K562 (cell line): ENCODE results near the gene MT4. TPM values are rescaled to one million over a fixed set of nuclear protein-coding genes. Genes with fewer than 3 reads are reported as not detected.
A peak's percentile ranks its signal among the peaks of the same experiment; 100 is the strongest.

Experiments used
- ATAC-seq: fragments of 200-7000 bp; cut with Tn5 transposase; 3 replicates; pipeline ENCODE4 v1.9.1; 2020; ENCODE audit warnings: moderate library complexity
- BruUV-seq: library from RNA; stranded (reverse); fragments of 400-500 nt; replicated peaks from 2 replicates; lab custom pipeline; 2021; lab: Mats Ljungman, UMichigan
- CTCF ChIA-PET: fragments of 300-600 bp; formaldehyde crosslinking; extraction: SDS; loops from one replicate; lab custom pipeline; 2021; ENCODE audit warnings: low intra/inter-chr PET ratio; lab: Yijun Ruan, JAX
- POLR2A ChIA-PET: fragments of 300-600, 350-650 bp; sonication (Branson Sonifier 250); formaldehyde crosslinking; extraction: SDS; loops from one replicate; lab custom pipeline; 2021; ENCODE audit warnings: antibody characterized with exemption, inconsistent platforms; lab: Yijun Ruan, JAX
- DNase-seq, 4 experiments: peaks; one replicate each; pipeline versions ENCODE4 v3.0.0 to v3.0.0-alpha.2; 2011 to 2018; ENCODE audit warnings: low spot score in 3 of 4, mixed read lengths in 3 of 4; ENCODE audit errors: extremely low read depth in 1 of 4
- FAIRE-seq: peaks from 2 replicates; lab custom pipeline; 2011; peaks lifted over from hg19 to GRCh38; lab: Jason Lieb, UNC
- H2AFZ ChIP-seq: 2 replicates; pipeline ENCODE4 v1.6.0; 2011; ENCODE audit warnings: low read depth, low read length, control low read depth, inconsistent platforms
- H3K27ac ChIP-seq: fragments of 200-600 bp; 3 replicates; pipeline ENCODE4 v1.8.0; 2011; ENCODE audit warnings: low read depth, mild to moderate bottlenecking, control low read depth, inconsistent platforms, low read length, moderate library complexity, mixed read lengths; ENCODE audit errors: extremely low read depth
- H3K27me3 ChIP-seq, 2 experiments: fragments of 300-600 bp in 1 of 2; 2 replicates in 1 of 2; 3 replicates in 1 of 2; pipeline versions ENCODE4 v1.6.0 to v1.8.0; 2011; ENCODE audit warnings: inconsistent platforms in 2 of 2, low read length in 2 of 2, mild to moderate bottlenecking in 1 of 2, mixed read lengths in 1 of 2, moderate library complexity in 1 of 2; ENCODE audit not compliant: control insufficient read depth in 2 of 2, insufficient read depth in 2 of 2
- H3K36me3 ChIP-seq: fragments of 300-600 bp; 3 replicates; pipeline ENCODE4 v1.8.0; 2011; ENCODE audit warnings: mild to moderate bottlenecking, low read length, inconsistent platforms; ENCODE audit not compliant: control insufficient read depth, insufficient read depth
- H3K4me1 ChIP-seq, 2 experiments: fragments of 200-600 bp in 1 of 2; replicated peaks in 1 of 2; 2 replicates in 1 of 2; 3 replicates in 1 of 2; pipeline versions ENCODE4 v1.5.1 to v1.8.0; 2011; ENCODE audit warnings: inconsistent platforms in 2 of 2, low read length in 2 of 2, mild to moderate bottlenecking in 1 of 2, mixed read lengths in 1 of 2, moderate library complexity in 1 of 2; ENCODE audit not compliant: control insufficient read depth in 2 of 2, insufficient read depth in 2 of 2
- H3K4me2 ChIP-seq: 2 replicates; pipeline ENCODE4 v1.6.1; 2011; ENCODE audit warnings: low read length, control low read depth, inconsistent platforms, mixed read lengths; ENCODE audit not compliant: insufficient read depth
- H3K4me3 ChIP-seq: fragments of 200-600 bp; sonication (generic), shearing (Covaris generic); 2 replicates; pipeline ENCODE4 v1.5.1; 2016; ENCODE audit warnings: control low read depth, inconsistent platforms
- H3K79me2 ChIP-seq: fragments of 200-600 bp; 3 replicates; pipeline ENCODE4 v1.8.0; 2011; ENCODE audit warnings: low read length, inconsistent platforms; ENCODE audit not compliant: control insufficient read depth, insufficient read depth
- H3K9ac ChIP-seq, 2 experiments: 2 replicates each; pipeline versions ENCODE4 v1.6.0 to v1.6.1; 2011; ENCODE audit warnings: low read depth in 2 of 2, low read length in 2 of 2, control low read depth in 1 of 2, inconsistent platforms in 1 of 2, mild to moderate bottlenecking in 1 of 2, mixed read lengths in 1 of 2; ENCODE audit not compliant: insufficient read depth in 1 of 2
- H3K9me1 ChIP-seq: one replicate; pipeline ENCODE4 v1.6.0; 2011; ENCODE audit warnings: inconsistent platforms, mild to moderate bottlenecking, low read length, moderate library complexity; ENCODE audit not compliant: control insufficient read depth, insufficient read depth
- H3K9me3 ChIP-seq: replicated peaks from 2 replicates; pipeline ENCODE4 v1.5.1; 2011; ENCODE audit warnings: low read depth, low read length, inconsistent platforms; ENCODE audit not compliant: control insufficient read depth, insufficient read depth
- H4K20me1 ChIP-seq: replicated peaks from 2 replicates; pipeline ENCODE4 v1.6.1; 2011; ENCODE audit warnings: low read length, inconsistent platforms, mixed read lengths; ENCODE audit not compliant: control insufficient read depth, insufficient read depth
- BCOR ChIP-seq: fragments of 450-650 bp; IDR thresholded peaks from 2 replicates; pipeline ENCODE4 v1.6.1; 2016
- CBX5 ChIP-seq: IDR thresholded peaks from 2 replicates; pipeline ENCODE4 v1.6.1; 2014; ENCODE audit warnings: low read depth, borderline replicate concordance
- DLX4 ChIP-seq: fragments of 250-450 bp; sonication (Bioruptor Pico); IDR thresholded peaks from 2 replicates; pipeline ENCODE4 v1.6.1; 2021; ENCODE audit warnings: mild to moderate bottlenecking
- ETV5 ChIP-seq: sonication (generic); formaldehyde crosslinking; IDR thresholded peaks from 2 replicates; pipeline ENCODE4 v1.4.0; 2020; ENCODE audit warnings: low read depth, mild to moderate bottlenecking, missing genetic modification reagents
- ETV6 ChIP-seq, 3 experiments: fragments of 150-350 bp in 1 of 3; sonication (generic) in 1 of 3; formaldehyde crosslinking in 1 of 3; IDR thresholded peaks; 2 replicates each; pipeline versions ENCODE4 v1.6.1 to v1.8.0; 2014 to 2022; ENCODE audit warnings: borderline replicate concordance in 2 of 3, low read depth in 2 of 3, antibody characterized with exemption in 1 of 3, low read length in 1 of 3, mild to moderate bottlenecking in 1 of 3, missing genetic modification reagents in 1 of 3
- GABPA ChIP-seq: fragments of 200-800 bp; sonication (Bioruptor generic); conservative IDR thresholded peaks from 2 replicates; pipeline ENCODE4 v1.6.1; 2016; ENCODE audit warnings: low read depth, missing genetic modification characterization, missing compliant biosample characterization
- OTX1 ChIP-seq: fragments of 450-650 bp; formaldehyde crosslinking; IDR thresholded peaks from 2 replicates; pipeline ENCODE4 v1.4.0; 2022; ENCODE audit warnings: mild to moderate bottlenecking
- RBM22 ChIP-seq: fragments of 200-400 bp; formaldehyde crosslinking; IDR thresholded peaks from 2 replicates; pipeline ENCODE4 v1.6.1; 2018; ENCODE audit warnings: low read length, low read depth; ENCODE audit not compliant: poor library complexity, severe bottlenecking
- RBM25 ChIP-seq: fragments of 200-400 bp; formaldehyde crosslinking; IDR thresholded peaks from 2 replicates; pipeline ENCODE4 v1.6.1; 2018; ENCODE audit warnings: low read length, low read depth, moderate library complexity; ENCODE audit not compliant: severe bottlenecking
- TARDBP ChIP-seq: fragments of 450-650 bp; IDR thresholded peaks from 2 replicates; pipeline ENCODE4 v1.6.1; 2016
- TBL1XR1 ChIP-seq, 2 experiments: IDR thresholded peaks; 2 replicates each; pipeline ENCODE4 v1.6.1; 2012; ENCODE audit warnings: improper control_type of control experiment in 2 of 2, low read length in 2 of 2, mild to moderate bottlenecking in 1 of 2
- XRCC5 ChIP-seq: fragments of 200-400 bp; formaldehyde crosslinking; IDR thresholded peaks from 2 replicates; pipeline ENCODE4 v1.6.1; 2017; ENCODE audit warnings: low read depth, mild to moderate bottlenecking, low read length
- ZNF133 ChIP-seq: fragments of 250-450 bp; sonication (Bioruptor Pico); IDR thresholded peaks from 2 replicates; pipeline ENCODE4 v1.4.0; 2020; ENCODE audit warnings: mild to moderate bottlenecking
- ZNF146 ChIP-seq: IDR thresholded peaks from one replicate; pipeline ENCODE4 v1.6.1; 2018; ENCODE audit warnings: missing compliant biosample characterization; ENCODE audit not compliant: unreplicated experiment
- WGBS: fragments of 100-300 bp; shearing (Covaris generic); methylation state at CpG from one replicate; pipeline ENCODE4 v1.1.6; 2016; ENCODE audit warnings: low coverage, mixed read lengths; ENCODE audit not compliant: insufficient coverage; ENCODE audit errors: missing lambda C conversion rate; 5-methylcytosine and 5-hydroxymethylcytosine counted together
- in situ Hi-C: fragments of 300-500 bp; cut with MboI; formaldehyde crosslinking; loops from 4 replicates; pipeline ENCODE4 v1.15.0; 2018; ENCODE audit warnings: inconsistent platforms, mixed read lengths
- intact Hi-C: fragments of 100-400 bp; cut with micrococcal nuclease; formaldehyde crosslinking; loops from 2 replicates; pipeline ENCODE4 v1.14.2; 2022
- polyA plus RNA-seq, 8 experiments: library from polyadenylated mRNA; depleted of rRNA in 4 of 8; stranded (reverse) in 5 of 8; unstranded in 3 of 8; fragments of >200 nt; fragmentation: Nextera tagmentation in 2 of 8; fragmentation: Illumina TruSeq in 1 of 8; extraction: Ambion mirVana in 2 of 8; extraction: Trizol in 1 of 8; gene quantifications; 2 replicates each; pipeline versions ENCODE4 v1.2.1 to v1.2.3, GENCODE V29; 2011 to 2014; ENCODE audit warnings: inconsistent platforms in 1 of 8, missing spikeins in 1 of 8
- total RNA-seq, 7 experiments: library from RNA; depleted of rRNA in 6 of 7; stranded (reverse); fragments of >200 nt in 6 of 7; fragmentation: Illumina TruSeq in 2 of 7; extraction: Trizol in 2 of 7; gene quantifications; 2 replicates each; pipeline versions ENCODE4 v1.2.1 to v1.2.3, GENCODE V29; 2011 to 2021; ENCODE audit warnings: low replicate concordance in 1 of 7
- TF ChIP-seq, protein P1 (sequence below): fragments of 250-450 bp; sonication (Bioruptor Pico); IDR thresholded peaks from 2 replicates; pipeline ENCODE4 v1.5.0; 2021
- TF ChIP-seq, protein P2 (sequence below): fragments of 450-650 bp; IDR thresholded peaks from 2 replicates; pipeline ENCODE4 v1.6.1; 2016

MT4 gene
- total and polyA plus RNA-seq, 9 of the 15 experiments (the other 6 are each of a cell fraction or from before 2014, with no cell fraction given) = not detected

DNA sequence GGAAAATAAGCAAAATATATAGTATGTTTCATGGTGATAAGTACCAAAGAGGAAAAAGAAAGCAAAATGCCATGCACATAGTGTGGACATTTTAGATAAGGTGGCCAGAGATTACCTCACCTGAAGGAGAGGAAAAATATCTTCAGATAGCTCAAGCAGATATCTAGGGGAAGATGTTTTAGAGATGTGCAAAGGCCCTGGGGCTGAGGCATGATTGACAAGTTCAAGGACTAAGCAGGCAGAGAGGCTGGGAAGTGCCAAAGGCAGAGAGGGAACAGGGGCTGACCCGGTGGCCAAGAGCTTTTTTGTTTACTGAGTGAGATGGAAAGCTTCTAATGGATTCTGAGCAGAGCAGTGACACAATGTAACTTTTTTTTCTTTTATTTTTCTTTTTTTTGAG lies 4.4 kb upstream of the MT4 start:
- Histone ChIP-seq H3K9me1 (no peaks in the 10 kb centered on the region), H3K79me2 (no peaks in the 10 kb centered on the region)
- TF ChIP-seq RBM25 (peak; percentile 23), TBL1XR1 (IDR thresholded peaks at IDR 0.05; ENCODE audit: low read length in 2 of 2) (no peak), ZNF146 (no peak), CBX5 (no peak), OTX1 (CRISPR knock-in tag) (no peak), ETV5 (CRISPR knock-in tag) (no peak), ETV6 (IDR thresholded peaks at IDR 0.05; ENCODE audit: borderline replicate concordance in 1 of 2, low read depth in 2 of 2, low read length in 1 of 2) (no peak), ETV6 (CRISPR knock-in tag; IDR thresholded peaks at IDR 0.05; ENCODE audit: borderline replicate concordance) (no peak), TARDBP (no peak), XRCC5 (no peak), ZNF133 (CRISPR knock-in tag) (no peak), RBM22 (no peak), BCOR (0 out of 2 replicates have a peak, but pooled peaks have one; percentile 32), GABPA (tag) (no peak), DLX4 (CRISPR knock-in tag) (no peak)
- TF ChIP-seq, protein P1, sequence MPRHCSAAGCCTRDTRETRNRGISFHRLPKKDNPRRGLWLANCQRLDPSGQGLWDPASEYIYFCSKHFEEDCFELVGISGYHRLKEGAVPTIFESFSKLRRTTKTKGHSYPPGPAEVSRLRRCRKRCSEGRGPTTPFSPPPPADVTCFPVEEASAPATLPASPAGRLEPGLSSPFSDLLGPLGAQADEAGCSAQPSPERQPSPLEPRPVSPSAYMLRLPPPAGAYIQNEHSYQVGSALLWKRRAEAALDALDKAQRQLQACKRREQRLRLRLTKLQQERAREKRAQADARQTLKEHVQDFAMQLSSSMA (CRISPR knock-in tag) = no peak
- TF ChIP-seq, protein P2, sequence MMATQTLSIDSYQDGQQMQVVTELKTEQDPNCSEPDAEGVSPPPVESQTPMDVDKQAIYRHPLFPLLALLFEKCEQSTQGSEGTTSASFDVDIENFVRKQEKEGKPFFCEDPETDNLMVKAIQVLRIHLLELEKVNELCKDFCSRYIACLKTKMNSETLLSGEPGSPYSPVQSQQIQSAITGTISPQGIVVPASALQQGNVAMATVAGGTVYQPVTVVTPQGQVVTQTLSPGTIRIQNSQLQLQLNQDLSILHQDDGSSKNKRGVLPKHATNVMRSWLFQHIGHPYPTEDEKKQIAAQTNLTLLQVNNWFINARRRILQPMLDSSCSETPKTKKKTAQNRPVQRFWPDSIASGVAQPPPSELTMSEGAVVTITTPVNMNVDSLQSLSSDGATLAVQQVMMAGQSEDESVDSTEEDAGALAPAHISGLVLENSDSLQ = 0 out of 2 replicates have a peak, but pooled peaks have one; percentile 8
- TF ChIP-seq, all 486 proteins: peak for 3
- no peak for ATAC-seq
- no peak for FAIRE-seq
- no peaks in the 10 kb centered on the region for H4K20me1 ChIP-seq
- no peaks in the 10 kb centered on the region for H3K36me3 ChIP-seq
- H3K9me3 ChIP-seq = no peaks in the 10 kb centered on the region
- peaks cover 20 to 55% of the 10 kb centered on the region in 2 experiments; a peak in 4 of 5 replicates for H3K27me3 ChIP-seq
- ChIA-PET CTCF (no interaction called here), POLR2A (interaction anchor here (0.7 kb wide), 1 partner anchor 373 kb away, joined by 3 read pairs; no protein-coding TSS in a partner anchor)
- in situ Hi-C loops = no loop called here
- WGBS = 0% methylated on average over 1 of the region's 1 CpG
- DNase-seq = no peak
- H3K9ac ChIP-seq = no peak overlapping the region
- no TSS peak for BruUV-seq
- H3K4me2 ChIP-seq = no peak overlapping the region
- no peaks in the 10 kb centered on the region for H3K4me1 ChIP-seq
- no peak overlapping the region for H2AFZ ChIP-seq
- no peak overlapping the region for H3K4me3 ChIP-seq
- intact Hi-C loops = no loop called here
- H3K27ac ChIP-seq = no peak overlapping the region
